Mesenchymal stem cell (in vitro differentiated cells and primary cell): ENCODE measurements around the gene HTR2B. TPM values are rescaled to one million over a fixed set of nuclear protein-coding genes. Genes with fewer than 3 reads are reported as not detected.

ENCODE experiments used
- DNase-seq: peaks from one replicate; pipeline ENCODE4 v3.0.0-alpha.2; 2013
- H2AFZ ChIP-seq: one replicate; pipeline ENCODE4 v1.6.1; 2013; ENCODE audit warnings: low read depth, mild to moderate bottlenecking, control low read depth, inconsistent platforms, low read length, moderate library complexity
- H2AK5ac ChIP-seq: 2 replicates; pipeline ENCODE4 v1.6.1; 2013; ENCODE audit warnings: low read length, moderate library complexity, mild to moderate bottlenecking, inconsistent platforms; ENCODE audit not compliant: severe bottlenecking
- H2BK120ac ChIP-seq: one replicate; pipeline ENCODE4 v1.6.1; 2013; ENCODE audit warnings: low read depth, mild to moderate bottlenecking, inconsistent platforms, low read length, moderate library complexity
- H2BK12ac ChIP-seq, 2 experiments: one replicate each; pipeline ENCODE4 v1.6.1; 2013; ENCODE audit warnings: inconsistent platforms in 2 of 2, low read length in 2 of 2, mild to moderate bottlenecking in 2 of 2, moderate library complexity in 2 of 2, control low read depth in 1 of 2
- H2BK15ac ChIP-seq: one replicate; pipeline ENCODE4 v1.6.1; 2013; ENCODE audit warnings: mild to moderate bottlenecking, low read depth, inconsistent platforms; ENCODE audit not compliant: poor library complexity, severe bottlenecking
- H2BK5ac ChIP-seq: 2 replicates; pipeline ENCODE4 v1.6.1; 2013; ENCODE audit warnings: low read depth, mild to moderate bottlenecking, low read length, control low read depth, inconsistent platforms; ENCODE audit not compliant: poor library complexity, severe bottlenecking
- H3K14ac ChIP-seq, 2 experiments: one replicate each; pipeline ENCODE4 v1.6.1; 2013; ENCODE audit warnings: inconsistent platforms in 2 of 2, low read length in 2 of 2, control low read depth in 1 of 2, mild to moderate bottlenecking in 1 of 2, moderate library complexity in 1 of 2
- H3K18ac ChIP-seq, 2 experiments: one replicate each; pipeline ENCODE4 v1.6.1; 2013; ENCODE audit warnings: inconsistent platforms in 2 of 2, low read length in 2 of 2, control low read depth in 1 of 2, low read depth in 1 of 2, mild to moderate bottlenecking in 1 of 2
- H3K23ac ChIP-seq, 2 experiments: one replicate each; pipeline ENCODE4 v1.6.1; 2013; ENCODE audit warnings: inconsistent platforms in 2 of 2, low read length in 2 of 2, mild to moderate bottlenecking in 2 of 2, moderate library complexity in 2 of 2, control low read depth in 1 of 2
- H3K27ac ChIP-seq: 2 replicates; pipeline ENCODE4 v1.5.1; 2013; ENCODE audit warnings: mild to moderate bottlenecking, moderate library complexity, low read length, control low read depth, inconsistent platforms; ENCODE audit not compliant: poor library complexity, severe bottlenecking
- H3K27me3 ChIP-seq, 2 experiments: 2 replicates each; pipeline versions ENCODE4 v1.6.1 to v1.7.0; 2013; ENCODE audit warnings: low read length in 2 of 2, mild to moderate bottlenecking in 2 of 2, moderate library complexity in 2 of 2, control low read depth in 1 of 2, inconsistent platforms in 1 of 2; ENCODE audit not compliant: control insufficient read depth in 1 of 2, insufficient read depth in 1 of 2
- H3K36me3 ChIP-seq, 2 experiments: 2 replicates each; pipeline versions ENCODE4 v1.6.1 to v1.7.0; 2013; ENCODE audit warnings: low read length in 2 of 2, control low read depth in 1 of 2, inconsistent platforms in 1 of 2, low read depth in 1 of 2, mild to moderate bottlenecking in 1 of 2; ENCODE audit not compliant: insufficient read depth in 2 of 2, control insufficient read depth in 1 of 2
- H3K4ac ChIP-seq, 2 experiments: one replicate each; pipeline ENCODE4 v1.6.1; 2013; ENCODE audit warnings: inconsistent platforms in 2 of 2, low read length in 2 of 2, mild to moderate bottlenecking in 2 of 2, moderate library complexity in 2 of 2, control low read depth in 1 of 2, low read depth in 1 of 2
- H3K4me1 ChIP-seq: 2 replicates; pipeline ENCODE4 v1.6.1; 2013; ENCODE audit warnings: low read depth, low read length, control low read depth; ENCODE audit not compliant: control insufficient read depth, insufficient read depth
- H3K4me2 ChIP-seq: 2 replicates; pipeline ENCODE4 v1.6.1; 2013; ENCODE audit warnings: low read length, mild to moderate bottlenecking, inconsistent platforms; ENCODE audit not compliant: poor library complexity, severe bottlenecking
- H3K4me3 ChIP-seq, 2 experiments: 2 replicates each; pipeline versions ENCODE4 v1.5.1 to v1.7.0; 2013; ENCODE audit warnings: low read length in 2 of 2, mild to moderate bottlenecking in 2 of 2, control low read depth in 1 of 2, low read depth in 1 of 2; ENCODE audit not compliant: insufficient read depth in 1 of 2
- H3K79me1 ChIP-seq: replicated peaks from 2 replicates; pipeline ENCODE4 v1.6.1; 2013; ENCODE audit warnings: mild to moderate bottlenecking, control low read depth, low read length, inconsistent platforms; ENCODE audit not compliant: poor library complexity, severe bottlenecking
- H3K9ac ChIP-seq: 2 replicates; pipeline ENCODE4 v1.7.0; 2013; ENCODE audit warnings: mild to moderate bottlenecking, low read length, moderate library complexity
- H3K9me3 ChIP-seq: 2 replicates; pipeline ENCODE4 v1.7.0; 2013; ENCODE audit warnings: mild to moderate bottlenecking, low read length; ENCODE audit not compliant: control insufficient read depth
- H4K8ac ChIP-seq: one replicate; pipeline ENCODE4 v1.6.1; 2013; ENCODE audit warnings: inconsistent platforms, mild to moderate bottlenecking, low read length, moderate library complexity
- H4K91ac ChIP-seq: one replicate; pipeline ENCODE4 v1.6.1; 2013; ENCODE audit warnings: mild to moderate bottlenecking, low read length, inconsistent platforms
- WGBS: methylation state at CpG from one replicate; pipeline ENCODE4 v1.1.7; 2013; ENCODE audit warnings: mixed read lengths; 5-methylcytosine and 5-hydroxymethylcytosine counted together
- small RNA-seq: library from polyadenylated mRNA; stranded (forward); fragments of <200 nt; extraction: miRNeasy Mini kit (QIAGEN cat#:217004); gene quantifications from one replicate; pipeline ENCODE3, GENCODE V24; 2013; ENCODE audit warnings: low read depth

Gene HTR2B

DNA sequence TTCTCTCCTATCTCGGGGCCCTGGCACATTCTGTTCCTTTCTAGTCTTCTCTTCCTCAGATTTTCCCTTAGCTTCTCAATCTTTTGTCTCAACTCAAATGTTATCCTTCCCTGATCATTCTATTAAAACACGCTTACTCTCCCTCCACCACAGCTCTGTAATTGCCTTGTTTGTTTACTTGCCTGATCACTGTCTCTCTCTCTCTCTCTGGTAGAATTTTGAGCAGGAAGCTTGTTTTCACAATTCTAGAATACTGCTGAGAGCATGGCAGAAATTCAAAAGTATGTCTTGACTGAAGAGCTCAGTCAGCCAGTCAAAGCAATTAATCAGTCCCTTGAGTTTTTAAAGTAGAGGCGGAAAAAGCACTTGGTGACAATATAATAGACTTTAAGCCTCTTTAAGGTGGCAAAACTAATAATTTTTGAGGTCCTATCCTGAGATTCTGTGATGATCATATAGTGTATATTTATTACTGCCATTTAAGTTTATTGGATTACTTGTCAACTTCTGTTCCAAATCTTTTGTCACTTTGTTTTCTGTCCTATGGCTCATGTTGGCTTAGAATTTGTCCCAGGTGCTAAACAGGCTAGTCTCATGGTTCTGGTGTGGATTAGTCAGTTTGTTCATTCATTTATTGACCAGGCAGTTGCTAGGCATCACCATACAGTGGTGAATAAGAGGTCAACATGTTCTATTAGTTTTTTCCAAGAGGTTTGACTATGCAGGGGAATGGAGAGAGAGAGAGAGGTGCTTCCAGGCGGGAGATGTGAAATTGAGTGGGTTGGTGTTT, 65.9 kb downstream of the HTR2B start:
- Histone ChIP-seq H2BK15ac (no peak overlapping the region), H3K4me2 (peak overlapping the region; percentile 11), H3K4ac (no peak overlapping the region), H4K91ac (no peak overlapping the region), H3K27me3 (no peaks in the 10 kb centered on the region), H3K36me3 (peaks cover 6 to 29% of the 10 kb centered on the region in 2 experiments), H2AFZ (no peak overlapping the region), H2AK5ac (no peak overlapping the region), H3K27ac (no peak overlapping the region), H3K4me1 (no peaks in the 10 kb centered on the region), H2BK120ac (no peak overlapping the region), H3K9me3 (no peaks in the 10 kb centered on the region), H4K8ac (no peak overlapping the region), H3K9ac (peak overlapping the region; percentile 99), H3K23ac (no peak overlapping the region), H2BK5ac (no peak overlapping the region), H3K79me1 (peaks cover 11% of the 10 kb centered on the region), H3K4me3 (peak overlapping the region in 1 of 2 experiments; percentile 91), H3K14ac (no peak overlapping the region), H3K18ac (no peak overlapping the region), H2BK12ac (no peak overlapping the region)
- DNase-seq: peak; percentile 64
- 80% methylated on average over 3 of the region's 4 CpGs for WGBS

Small RNAs within 50 kb of the gene (small RNA-seq; reads per million reads assigned to genes)
- gene RNU1-93P: not detected
